ENCODE measurements around the gene FGF18.

FGF18 gene

GRCh38 chr5:171442287-171443042 lies 23.0 kb downstream of the FGF18 start:
- no peak for DNase-seq (ENCODE audit: low read depth)

GRCh38 chr5:171444582-171444981 lies 25.1 kb downstream of the FGF18 start:
- DNase-seq (ENCODE audit: low read depth): no peak

GRCh38 chr5:171445644-171446516 lies 26.4 kb downstream of the FGF18 start:
- no peak for DNase-seq (ENCODE audit: low read depth)

GRCh38 chr5:171447226-171447625 lies 27.8 kb downstream of the FGF18 start:
- no peak for DNase-seq (ENCODE audit: low read depth)

- no peak for DNase-seq (ENCODE audit: low read depth)
Measured at GRCh38 chr5:171449426-171449825, 30.0 kb downstream of the FGF18 start.

- DNase-seq (ENCODE audit: low read depth): peak; percentile 19
Measured at GRCh38 chr5:171450423-171451331, 31.2 kb downstream of the FGF18 start.

- no peak for DNase-seq (ENCODE audit: low read depth)
Measured at GRCh38 chr5:171451421-171451820, 32.0 kb downstream of the FGF18 start.

GRCh38 chr5:171453056-171453725 lies 33.7 kb downstream of the FGF18 start:
- no peak for DNase-seq (ENCODE audit: low read depth)

GRCh38 chr5:171453988-171454387 lies 34.5 kb downstream of the FGF18 start:
- no peak for DNase-seq (ENCODE audit: low read depth)

GRCh38 chr5:171454549-171454948 lies 35.1 kb downstream of the FGF18 start:
- DNase-seq (ENCODE audit: low read depth): no peak

GRCh38 chr5:171455522-171455921 lies 36.1 kb downstream of the FGF18 start:
- no peak for DNase-seq (ENCODE audit: low read depth)

GRCh38 chr5:171457208-171457981 lies 37.9 kb downstream of the FGF18 start:
- DNase-seq (ENCODE audit: low read depth): no peak

GRCh38 chr5:171459839-171460238 lies 40.4 kb downstream of the FGF18 start:
- DNase-seq (ENCODE audit: low read depth): no peak

- no peak for DNase-seq (ENCODE audit: low read depth)
Measured at GRCh38 chr5:171462136-171462927, 42.9 kb downstream of the FGF18 start.

GRCh38 chr5:171462928-171463861 lies 43.7 kb downstream of the FGF18 start:
- no peak for DNase-seq (ENCODE audit: low read depth)

- DNase-seq (ENCODE audit: low read depth): no peak
Measured at GRCh38 chr5:171463862-171464229, 44.4 kb downstream of the FGF18 start.

- no peak for DNase-seq (ENCODE audit: low read depth)
Measured at GRCh38 chr5:171464829-171465228, 45.4 kb downstream of the FGF18 start.

GRCh38 chr5:171467107-171467506 lies 47.7 kb downstream of the FGF18 start:
- no peak for DNase-seq (ENCODE audit: low read depth)

GRCh38 chr5:171469326-171469725 lies 49.9 kb downstream of the FGF18 start:
- DNase-seq (ENCODE audit: low read depth): no peak

Measured in activated T-cell treated with anti-CD3 and anti-CD28 coated beads for 48 hours (primary cell).